Uterus (tissue), 4 donors: Measurements from ENCODE around the gene SKI. TPM values are rescaled to one million over a fixed set of nuclear protein-coding genes. Genes with fewer than 3 reads are reported as not detected.

Source experiments
- DNase-seq, 2 donors: peaks; one replicate each; pipeline ENCODE4 v3.0.0-alpha.2; 2019 to 2020
- H3K27ac ChIP-seq, 2 donors: fragments of 200-600 bp; sonication (generic); 1 replicate in 1 of 2; 2 replicates in 1 of 2; pipeline ENCODE4 v1.5.1; 2016 to 2018
- H3K27me3 ChIP-seq, 2 donors: fragments of 200-600 bp; sonication (generic); one replicate each; pipeline ENCODE4 v1.5.1; 2018 to 2019; ENCODE audit warnings: control low read depth in 1 of 2
- H3K36me3 ChIP-seq, 2 donors: fragments of 200-600 bp; sonication (generic); one replicate each; pipeline ENCODE4 v1.5.1; 2019; ENCODE audit warnings: control low read depth in 1 of 2
- H3K4me1 ChIP-seq, 2 donors: fragments of 200-600 bp; sonication (generic); one replicate each; pipeline ENCODE4 v1.5.1; 2018 to 2019; ENCODE audit warnings: control low read depth in 1 of 2
- H3K4me3 ChIP-seq, 2 donors: fragments of 200-600 bp; sonication (generic); 1 replicate in 1 of 2; 2 replicates in 1 of 2; pipeline ENCODE4 v1.5.1; 2018 to 2019; ENCODE audit warnings: mild to moderate bottlenecking in 1 of 2
- H3K9me3 ChIP-seq, 2 donors: fragments of 200-600 bp; sonication (generic); one replicate each; pipeline ENCODE4 v1.5.1; 2019; ENCODE audit warnings: control low read depth in 1 of 2
- POLR2A ChIP-seq, 2 donors: fragments of 450-650 bp; IDR thresholded peaks; one replicate each; pipeline ENCODE4 v1.6.1; 2016; ENCODE audit warnings: antibody characterized with exemption in 2 of 2, mild to moderate bottlenecking in 1 of 2, moderate library complexity in 1 of 2
- intact Hi-C: fragments of 100-400 bp; cut with DNase I; formaldehyde crosslinking; loops from one replicate; pipeline ENCODE4 v1.15.1; 2023; ENCODE audit warnings: low total_unique reads
- total RNA-seq, 4 donors: library from RNA; depleted of rRNA in 3 of 4; stranded (reverse); fragments of >200 nt in 3 of 4; gene quantifications; one replicate each; pipeline versions ENCODE4 v1.1.0 to v1.2.4, GENCODE V29; 2014 to 2023
- TF ChIP-seq, protein P1 (sequence below), 4 experiments: fragments of 200-600 bp in 2 of 4; fragments of 450-650 bp in 2 of 4; sonication (generic) in 2 of 4; IDR thresholded peaks; one replicate each; pipeline ENCODE4 v1.5.1; 2016 to 2019; ENCODE audit warnings: antibody characterized with exemption in 4 of 4, mild to moderate bottlenecking in 2 of 4, moderate library complexity in 1 of 4
- donor health status: DM: yes; HTN: yes; CAD: no.

SKI gene
- total RNA-seq, 4 donors from 2014 or later, result 22.8 to 148 (median 34.9) TPM

DNA sequence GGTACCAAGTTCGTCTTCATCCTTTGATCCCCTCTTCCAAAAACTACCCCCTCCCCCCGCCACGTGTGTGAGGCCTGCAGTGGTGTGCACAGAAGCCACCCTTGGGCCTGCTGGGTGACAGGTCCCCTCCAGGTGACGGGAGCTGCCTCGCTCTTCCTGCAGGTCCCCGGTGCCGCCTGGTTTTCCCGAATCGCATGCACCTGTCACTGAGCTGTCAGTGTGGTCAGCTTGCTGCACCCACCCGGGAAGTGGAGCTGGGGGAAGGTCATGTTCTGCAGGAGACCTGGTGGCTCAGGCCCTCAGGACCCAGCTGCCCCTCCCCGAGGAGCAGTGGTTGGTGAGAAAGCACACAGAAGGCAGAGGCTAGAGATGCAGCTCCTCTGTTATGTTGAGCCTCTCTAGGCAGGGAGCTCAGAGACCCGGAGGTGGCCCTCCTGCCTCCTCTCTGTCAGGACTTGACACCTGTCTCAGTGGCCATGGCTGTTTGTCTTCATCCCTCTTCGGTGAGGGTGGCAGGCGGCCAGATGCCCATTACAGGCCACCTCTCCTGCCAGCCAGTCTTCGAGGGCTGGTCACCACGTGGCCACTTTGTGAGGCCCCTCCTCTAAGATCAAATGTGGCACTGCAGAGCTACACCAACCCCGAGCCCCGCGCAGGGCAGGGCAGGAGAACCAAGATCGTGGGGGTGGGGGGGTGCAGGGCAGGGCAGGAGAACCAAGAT is 60.9 kb downstream of the SKI start:
- H3K27ac ChIP-seq, result peak overlapping the region in 1 of 2 donors; percentile 76
- H3K9me3 ChIP-seq, result no peaks in the 10 kb centered on the region
- H3K4me1 ChIP-seq, result peaks cover 3 to 59% of the 10 kb centered on the region in 2 donors
- DNase-seq, result no peak
- TF ChIP-seq, protein P1, sequence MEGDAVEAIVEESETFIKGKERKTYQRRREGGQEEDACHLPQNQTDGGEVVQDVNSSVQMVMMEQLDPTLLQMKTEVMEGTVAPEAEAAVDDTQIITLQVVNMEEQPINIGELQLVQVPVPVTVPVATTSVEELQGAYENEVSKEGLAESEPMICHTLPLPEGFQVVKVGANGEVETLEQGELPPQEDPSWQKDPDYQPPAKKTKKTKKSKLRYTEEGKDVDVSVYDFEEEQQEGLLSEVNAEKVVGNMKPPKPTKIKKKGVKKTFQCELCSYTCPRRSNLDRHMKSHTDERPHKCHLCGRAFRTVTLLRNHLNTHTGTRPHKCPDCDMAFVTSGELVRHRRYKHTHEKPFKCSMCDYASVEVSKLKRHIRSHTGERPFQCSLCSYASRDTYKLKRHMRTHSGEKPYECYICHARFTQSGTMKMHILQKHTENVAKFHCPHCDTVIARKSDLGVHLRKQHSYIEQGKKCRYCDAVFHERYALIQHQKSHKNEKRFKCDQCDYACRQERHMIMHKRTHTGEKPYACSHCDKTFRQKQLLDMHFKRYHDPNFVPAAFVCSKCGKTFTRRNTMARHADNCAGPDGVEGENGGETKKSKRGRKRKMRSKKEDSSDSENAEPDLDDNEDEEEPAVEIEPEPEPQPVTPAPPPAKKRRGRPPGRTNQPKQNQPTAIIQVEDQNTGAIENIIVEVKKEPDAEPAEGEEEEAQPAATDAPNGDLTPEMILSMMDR (IDR thresholded peaks at IDR 0.05), result no peak
- no peak for TF ChIP-seq POLR2A (IDR thresholded peaks at IDR 0.05)
- intact Hi-C loops, result no loop called here
- H3K4me3 ChIP-seq, result no peak overlapping the region
- no peaks in the 10 kb centered on the region for H3K36me3 ChIP-seq
- H3K27me3 ChIP-seq, result no peaks in the 10 kb centered on the region

DNA sequence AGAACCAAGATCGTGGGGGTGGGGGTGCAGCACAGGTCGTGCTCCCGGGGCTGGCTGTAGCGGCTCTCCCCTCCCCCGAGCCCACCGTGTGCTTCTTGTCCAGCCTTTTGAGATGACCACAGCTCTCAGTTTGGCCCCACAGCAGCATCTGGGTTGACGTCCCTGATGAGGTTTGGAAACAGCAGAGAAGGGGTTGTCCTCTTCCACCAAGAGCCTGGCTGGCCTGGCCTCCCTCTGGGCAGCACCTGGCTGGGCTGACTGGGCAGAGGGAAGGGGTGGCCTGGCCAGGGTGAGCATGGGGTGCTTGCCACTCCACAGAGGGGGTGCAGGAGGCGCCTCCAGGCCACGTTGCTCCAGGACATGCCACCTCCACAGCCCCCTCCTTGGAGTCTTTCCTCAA is 61.5 kb downstream of the SKI start:
- no peaks in the 10 kb centered on the region for H3K36me3 ChIP-seq
- intact Hi-C loops, result no loop called here

DNA sequence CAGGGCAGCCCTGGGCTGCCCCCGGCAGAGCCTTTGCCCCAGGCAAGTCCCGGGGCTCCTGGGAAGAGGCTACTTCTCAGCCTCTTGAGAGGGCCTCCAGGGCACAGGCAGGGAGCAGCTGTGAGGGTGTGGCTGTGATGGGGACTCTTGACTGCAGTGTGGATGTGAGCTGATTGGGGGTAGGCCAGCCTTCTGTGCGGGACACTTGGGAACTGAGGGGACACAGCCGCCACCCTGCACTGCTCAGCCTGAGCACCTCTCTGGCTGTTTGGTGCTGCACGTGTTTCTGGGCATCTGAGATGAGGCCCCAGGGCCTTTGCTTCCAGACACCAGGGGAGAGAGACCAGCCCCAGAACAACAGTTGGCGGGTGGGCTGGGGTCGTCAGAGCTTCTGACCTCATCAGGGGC is 62.1 kb downstream of the SKI start:
- Histone ChIP-seq H3K4me3 (peak overlapping the region; percentile 3 to 15), H3K27ac (peak overlapping the region; percentile 76 to 78), H3K27me3 (no peaks in the 10 kb centered on the region), H3K4me1 (peaks cover 3 to 56% of the 10 kb centered on the region in 2 donors), H3K36me3 (no peaks in the 10 kb centered on the region), H3K9me3 (no peaks in the 10 kb centered on the region)
- intact Hi-C loops, result no loop called here
- DNase-seq, result no peak
- TF ChIP-seq, protein P1 (IDR thresholded peaks at IDR 0.05), result no peak
- no peak for TF ChIP-seq POLR2A (IDR thresholded peaks at IDR 0.05)

More for the DNA sequence above, 61.5 kb downstream of the SKI start:
- no peak for DNase-seq
- Histone ChIP-seq H3K9me3 (no peaks in the 10 kb centered on the region), H3K27me3 (no peaks in the 10 kb centered on the region), H3K4me3 (no peak overlapping the region), H3K27ac (peak overlapping the region; percentile 76 to 78), H3K4me1 (peaks cover 3 to 52% of the 10 kb centered on the region in 2 donors)
- TF ChIP-seq, protein P1 (IDR thresholded peaks at IDR 0.05), result no peak

DNA sequence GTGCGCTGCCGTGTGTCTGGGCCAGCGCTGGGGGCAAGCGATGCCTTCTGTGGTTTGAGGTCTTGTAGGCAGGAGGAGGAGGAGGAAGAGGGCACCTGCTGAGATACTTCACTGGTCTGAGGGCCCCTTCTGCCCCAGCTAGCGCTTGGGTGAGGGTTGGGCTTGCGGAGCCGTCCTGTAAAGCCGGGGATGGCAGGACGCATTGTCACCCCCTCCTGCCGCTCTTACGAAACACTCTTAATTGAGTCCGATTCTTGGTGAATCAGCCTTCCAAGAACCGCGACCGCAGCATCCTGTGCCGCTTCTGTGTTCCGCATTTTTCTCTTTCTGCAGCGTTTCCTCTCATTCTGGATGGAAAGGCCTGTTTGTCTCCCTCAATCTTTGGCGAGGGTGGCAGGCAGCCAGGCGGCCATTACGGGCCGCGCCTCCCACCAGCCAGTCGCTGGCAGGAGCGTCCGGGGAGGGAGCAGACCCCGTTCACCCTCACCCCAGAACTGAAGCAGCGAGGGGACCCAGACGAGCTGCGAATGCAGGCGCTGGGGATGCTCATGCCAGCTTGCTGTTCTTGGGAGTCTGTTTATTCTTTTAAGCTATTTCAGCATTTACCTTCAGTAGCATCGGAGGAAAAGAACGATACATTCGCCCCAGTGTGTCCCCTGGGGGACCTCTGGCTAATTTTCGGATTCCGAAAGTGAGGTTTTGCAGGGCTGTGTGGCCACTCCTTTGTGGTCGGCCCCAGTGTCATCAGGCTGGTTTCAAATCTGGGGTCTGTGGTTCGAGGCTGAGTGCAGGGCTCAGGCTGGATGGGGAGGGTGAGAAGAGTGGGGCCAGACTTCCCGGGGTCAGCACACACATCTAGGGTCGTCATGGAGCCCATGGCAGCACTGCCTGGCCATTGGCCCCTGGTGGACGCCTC is 62.7 kb downstream of the SKI start:
- H3K36me3 ChIP-seq, result no peaks in the 10 kb centered on the region
- no peak for TF ChIP-seq POLR2A (IDR thresholded peaks at IDR 0.05)
- TF ChIP-seq, protein P1 (IDR thresholded peaks at IDR 0.05), result no peak
- peak overlapping the region; percentile 76 to 78 for H3K27ac ChIP-seq
- intact Hi-C loops, result no loop called here
- H3K4me1 ChIP-seq, result peaks cover 3 to 59% of the 10 kb centered on the region in 2 donors
- no peaks in the 10 kb centered on the region for H3K9me3 ChIP-seq
- peak overlapping the region; percentile 3 to 15 for H3K4me3 ChIP-seq
- DNase-seq, result peak; percentile 80
- H3K27me3 ChIP-seq, result no peaks in the 10 kb centered on the region

DNA sequence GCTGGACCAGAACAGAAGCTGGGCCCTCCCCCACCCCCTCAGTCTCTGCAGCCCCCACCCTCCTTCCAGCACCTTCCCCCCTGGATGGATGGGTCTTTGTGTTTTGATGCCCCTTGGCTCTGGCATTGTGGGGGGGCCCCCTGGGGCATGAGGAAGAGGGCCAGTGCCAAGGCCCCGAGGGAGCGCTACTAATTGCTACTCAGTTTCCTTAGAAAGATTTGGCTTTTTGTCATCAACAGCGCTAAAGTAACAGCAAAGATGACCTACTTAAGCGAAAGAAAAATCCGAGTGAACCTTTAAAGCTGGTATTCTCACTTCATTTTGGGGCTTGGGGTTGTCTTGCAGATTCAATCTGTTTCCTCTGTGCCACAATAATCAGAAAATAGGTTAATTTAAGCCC is 63.5 kb downstream of the SKI start:
- Histone ChIP-seq H3K27me3 (no peaks in the 10 kb centered on the region), H3K4me1 (peaks cover 3 to 56% of the 10 kb centered on the region in 2 donors), H3K4me3 (peak overlapping the region in 1 of 2 donors; percentile 15), H3K9me3 (no peaks in the 10 kb centered on the region), H3K27ac (peak overlapping the region; percentile 76 to 78), H3K36me3 (no peaks in the 10 kb centered on the region)
- DNase-seq, result no peak
- no peak for TF ChIP-seq POLR2A (IDR thresholded peaks at IDR 0.05)
- TF ChIP-seq, protein P1 (IDR thresholded peaks at IDR 0.05), result no peak
- intact Hi-C loops, result no loop called here
